Smooth muscle cell (in vitro differentiated cells): Measurements from ENCODE around the gene SRRT. TPM values are rescaled to one million over a fixed set of nuclear protein-coding genes. Genes with fewer than 3 reads are reported as not detected.

Experiments
- DNase-seq: peaks from one replicate; lab custom pipeline; 2025; ENCODE audit not compliant: unreplicated experiment; lab: John Stamatoyannopoulos, UW
- H2AFZ ChIP-seq: fragments of 200-600 bp; sonication (generic); 2 replicates; pipeline ENCODE4 v1.6.0; 2016; ENCODE audit warnings: antibody characterized with exemption, low read depth, mild to moderate bottlenecking
- H3F3A ChIP-seq: fragments of 200-600 bp; sonication (generic); 2 replicates; pipeline ENCODE4 v1.6.0; 2017; ENCODE audit warnings: antibody characterized with exemption, low read depth
- H3K27ac ChIP-seq: fragments of 200-600 bp; sonication (generic); 2 replicates; pipeline ENCODE4 v1.5.1; 2016; ENCODE audit warnings: low read depth, mild to moderate bottlenecking
- H3K27me3 ChIP-seq: fragments of 200-600 bp; sonication (generic); 2 replicates; pipeline ENCODE4 v1.6.1; 2016; ENCODE audit warnings: low read depth, mild to moderate bottlenecking
- H3K36me3 ChIP-seq: fragments of 200-600 bp; sonication (generic); 2 replicates; pipeline ENCODE4 v1.5.1; 2016; ENCODE audit warnings: low read depth
- H3K4me1 ChIP-seq: fragments of 200-600 bp; sonication (generic); 2 replicates; pipeline ENCODE4 v1.5.1; 2016; ENCODE audit warnings: low read depth
- H3K4me2 ChIP-seq: fragments of 200-600 bp; sonication (generic); 2 replicates; pipeline ENCODE4 v1.6.0; 2016; ENCODE audit warnings: mild to moderate bottlenecking
- H3K4me3 ChIP-seq: fragments of 200-600 bp; sonication (generic); 2 replicates; pipeline ENCODE4 v1.5.1; 2016; ENCODE audit warnings: mild to moderate bottlenecking
- H3K79me2 ChIP-seq: fragments of 200-600 bp; sonication (generic); 2 replicates; pipeline ENCODE4 v1.6.0; 2016; ENCODE audit warnings: low read depth, mild to moderate bottlenecking
- H3K9ac ChIP-seq: fragments of 200-600 bp; sonication (generic); 2 replicates; pipeline ENCODE4 v1.6.0; 2016; ENCODE audit warnings: low read depth
- H3K9me3 ChIP-seq: fragments of 200-600 bp; sonication (generic); replicated peaks from 2 replicates; pipeline ENCODE4 v1.5.1; 2016; ENCODE audit warnings: low read depth
- H4K20me1 ChIP-seq: fragments of 200-600 bp; sonication (generic); 2 replicates; pipeline ENCODE4 v1.6.0; 2016; ENCODE audit warnings: low read depth
- WGBS: methylation state at CpG from one replicate; pipeline ENCODE4 v1.1.7; 2016; ENCODE audit warnings: low lambda C conversion rate; 5-methylcytosine and 5-hydroxymethylcytosine counted together
- polyA plus RNA-seq: library from polyadenylated mRNA; unstranded; fragments of >200 nt; fragmentation: Nextera tagmentation; extraction: Ambion mirVana; gene quantifications from 2 replicates; pipeline ENCODE4 v1.2.1, GENCODE V29; 2016
- total RNA-seq: library from RNA; depleted of rRNA; stranded (reverse); fragments of >200 nt; gene quantifications from 2 replicates; pipeline ENCODE4 v1.2.3, GENCODE V29; 2014
- TF ChIP-seq, protein P1 (sequence below): fragments of 200-600 bp; sonication (generic); IDR thresholded peaks from 2 replicates; pipeline ENCODE4 v1.5.1; 2017; ENCODE audit warnings: borderline replicate concordance, mild to moderate bottlenecking, antibody characterized with exemption; ENCODE audit not compliant: insufficient read depth, poor library complexity, severe bottlenecking

SRRT gene
- total and polyA plus RNA-seq, 2 experiments from 2014 or later = 32.1 to 63.6 TPM

DNA sequence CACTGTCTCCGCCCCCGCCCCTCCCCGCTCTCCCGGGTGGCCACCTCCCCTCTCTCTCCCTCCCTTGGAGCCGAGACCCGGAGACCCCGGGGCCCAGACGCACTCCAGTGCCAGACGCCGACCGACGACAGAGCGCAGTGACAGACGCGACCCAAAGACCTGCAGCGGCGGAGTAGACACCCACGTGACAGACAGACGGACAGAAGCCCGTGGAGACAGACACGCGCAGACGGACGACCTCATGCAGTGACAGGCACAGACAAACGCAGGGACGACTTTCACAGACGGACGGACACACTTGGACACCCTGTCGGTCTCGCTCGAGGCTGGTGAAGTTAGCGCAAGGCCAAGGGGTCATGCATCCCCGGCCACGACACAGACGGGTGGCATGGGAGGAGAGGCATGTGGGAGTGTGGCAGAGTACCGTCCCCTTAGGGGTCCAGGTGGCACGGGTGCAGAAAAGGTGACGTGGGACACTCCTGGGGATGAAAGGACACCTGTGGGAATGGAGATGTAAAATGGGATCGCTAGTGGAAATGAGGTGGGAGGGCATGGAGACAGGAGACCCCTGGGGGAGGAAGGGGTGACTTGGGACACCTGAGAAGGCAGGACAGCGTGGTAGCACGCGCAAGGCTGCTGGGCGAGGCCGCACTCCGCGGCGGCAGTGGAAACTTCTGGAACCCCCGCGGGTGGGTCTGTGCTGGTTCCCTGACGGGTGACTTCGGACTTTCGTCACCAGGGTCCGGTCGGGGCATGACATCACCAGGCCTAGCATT lies 21.2 kb downstream of the SRRT start:
- Histone ChIP-seq H3K27me3 (peaks cover 26% of the 10 kb centered on the region), H2AFZ (no peak overlapping the region), H3K79me2 (no peaks in the 10 kb centered on the region), H3K9me3 (no peaks in the 10 kb centered on the region), H3K9ac (no peak overlapping the region), H3F3A (no peaks in the 10 kb centered on the region), H3K4me1 (peaks cover 24% of the 10 kb centered on the region), H3K27ac (no peak overlapping the region), H3K4me3 (peak overlapping the region; percentile 72), H3K4me2 (peak overlapping the region; percentile 100), H3K36me3 (no peaks in the 10 kb centered on the region), H4K20me1 (no peaks in the 10 kb centered on the region)
- TF ChIP-seq, protein P1, sequence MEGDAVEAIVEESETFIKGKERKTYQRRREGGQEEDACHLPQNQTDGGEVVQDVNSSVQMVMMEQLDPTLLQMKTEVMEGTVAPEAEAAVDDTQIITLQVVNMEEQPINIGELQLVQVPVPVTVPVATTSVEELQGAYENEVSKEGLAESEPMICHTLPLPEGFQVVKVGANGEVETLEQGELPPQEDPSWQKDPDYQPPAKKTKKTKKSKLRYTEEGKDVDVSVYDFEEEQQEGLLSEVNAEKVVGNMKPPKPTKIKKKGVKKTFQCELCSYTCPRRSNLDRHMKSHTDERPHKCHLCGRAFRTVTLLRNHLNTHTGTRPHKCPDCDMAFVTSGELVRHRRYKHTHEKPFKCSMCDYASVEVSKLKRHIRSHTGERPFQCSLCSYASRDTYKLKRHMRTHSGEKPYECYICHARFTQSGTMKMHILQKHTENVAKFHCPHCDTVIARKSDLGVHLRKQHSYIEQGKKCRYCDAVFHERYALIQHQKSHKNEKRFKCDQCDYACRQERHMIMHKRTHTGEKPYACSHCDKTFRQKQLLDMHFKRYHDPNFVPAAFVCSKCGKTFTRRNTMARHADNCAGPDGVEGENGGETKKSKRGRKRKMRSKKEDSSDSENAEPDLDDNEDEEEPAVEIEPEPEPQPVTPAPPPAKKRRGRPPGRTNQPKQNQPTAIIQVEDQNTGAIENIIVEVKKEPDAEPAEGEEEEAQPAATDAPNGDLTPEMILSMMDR = no peak
- WGBS = 7% methylated on average over 39 of the region's 54 CpGs
- peak; percentile 7 for DNase-seq

DNA sequence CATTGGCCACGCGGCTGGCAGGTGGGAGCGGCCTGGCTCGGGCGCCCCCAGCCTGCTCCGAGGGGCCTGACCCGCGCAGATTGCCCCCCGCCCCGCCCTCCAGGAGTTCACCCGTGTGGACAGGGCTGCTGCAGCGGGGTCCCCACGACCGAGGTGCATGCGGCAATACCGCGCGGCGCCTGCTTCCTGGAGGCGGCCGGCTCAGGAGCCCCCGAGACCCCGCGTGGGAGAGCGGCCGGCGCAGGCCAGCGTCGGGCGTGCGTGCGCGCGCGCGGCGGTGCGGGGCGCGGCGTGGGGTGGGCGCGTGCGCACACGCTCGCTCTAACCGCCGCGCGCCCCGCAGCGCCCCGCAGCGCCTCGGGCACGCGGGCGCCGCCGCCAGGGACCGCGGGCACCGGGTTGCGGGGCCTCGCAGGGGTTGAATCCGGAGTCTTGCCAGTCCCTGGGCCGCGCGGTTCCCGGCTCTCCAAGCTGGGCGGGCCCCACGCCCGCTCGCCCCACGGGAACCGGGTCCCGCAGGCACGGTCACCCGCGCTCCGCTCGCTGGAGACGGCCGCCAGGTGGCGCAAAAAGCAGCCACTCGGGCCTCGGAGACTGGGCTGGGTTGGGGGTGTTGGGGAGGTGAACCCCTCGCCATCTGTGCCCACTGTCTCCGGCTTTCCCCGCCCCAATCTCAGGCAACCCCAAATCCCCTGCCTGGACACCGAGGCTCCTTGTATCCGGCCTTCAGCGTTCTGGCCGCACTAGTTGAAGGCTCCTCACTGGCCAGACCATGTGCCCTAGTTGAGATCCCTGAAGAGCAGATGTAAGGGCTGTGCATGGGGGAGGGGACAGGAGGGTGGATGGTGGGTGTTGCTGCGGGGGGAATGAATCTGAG lies 22.1 kb downstream of the SRRT start:
- H2AFZ ChIP-seq = no peak overlapping the region

DNA sequence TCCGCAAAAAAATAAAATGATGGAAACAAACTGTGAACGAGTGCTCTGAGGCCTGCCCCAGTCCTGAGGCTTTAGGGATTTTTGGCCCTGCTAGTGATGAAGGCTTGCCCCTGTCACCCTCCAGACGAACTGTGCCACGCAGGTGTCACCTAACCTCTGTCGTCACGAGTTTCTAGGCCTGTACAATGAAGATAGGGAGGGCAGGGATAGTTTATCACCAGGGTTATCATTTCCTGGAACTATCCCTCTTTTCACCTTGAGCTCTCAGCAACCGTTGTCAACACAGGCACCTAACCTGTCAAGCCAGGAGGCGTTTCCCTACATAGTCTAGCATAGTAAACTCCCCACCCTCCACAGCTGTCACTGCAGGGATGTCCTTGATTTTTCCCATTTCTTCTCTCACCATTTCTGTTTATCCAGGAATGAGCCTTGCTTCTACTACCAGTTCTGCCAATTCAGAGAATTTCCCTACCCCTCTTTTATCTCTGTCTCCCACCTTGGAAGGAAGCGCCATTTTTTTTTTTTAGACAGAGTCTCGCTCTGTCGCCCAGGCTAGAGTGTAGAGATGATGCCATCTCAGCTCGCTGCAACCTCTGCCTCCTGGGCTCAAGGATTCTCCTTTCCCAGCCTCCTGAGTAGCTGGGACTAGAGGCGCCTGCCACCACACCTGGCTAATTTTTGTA lies 23.0 kb downstream of the SRRT start:
- no peaks in the 10 kb centered on the region for H4K20me1 ChIP-seq
- H3K4me3 ChIP-seq = no peak overlapping the region
- no peaks in the 10 kb centered on the region for H3K79me2 ChIP-seq
- H2AFZ ChIP-seq = no peak overlapping the region
- H3K27me3 ChIP-seq = peaks cover 26% of the 10 kb centered on the region
- TF ChIP-seq, protein P1 = no peak
- DNase-seq = no peak
- peaks cover 18% of the 10 kb centered on the region for H3K4me1 ChIP-seq
- H3K27ac ChIP-seq = no peak overlapping the region
- no peaks in the 10 kb centered on the region for H3K9me3 ChIP-seq
- no peaks in the 10 kb centered on the region for H3K36me3 ChIP-seq
- 82% methylated on average over 13 of the region's 13 CpGs for WGBS
- no peaks in the 10 kb centered on the region for H3F3A ChIP-seq
- no peak overlapping the region for H3K9ac ChIP-seq
- H3K4me2 ChIP-seq = no peak overlapping the region

More for the DNA sequence above, 22.1 kb downstream of the SRRT start:
- Histone ChIP-seq H4K20me1 (no peaks in the 10 kb centered on the region), H3K4me3 (peak overlapping the region; percentile 34), H3F3A (no peaks in the 10 kb centered on the region), H3K4me1 (peaks cover 18% of the 10 kb centered on the region), H3K27ac (no peak overlapping the region), H3K79me2 (no peaks in the 10 kb centered on the region), H3K9me3 (no peaks in the 10 kb centered on the region), H3K36me3 (no peaks in the 10 kb centered on the region), H3K4me2 (peak overlapping the region; percentile 100), H3K9ac (no peak overlapping the region), H3K27me3 (peaks cover 26% of the 10 kb centered on the region)
- TF ChIP-seq, protein P1 = peak; percentile 87
- 2% methylated on average over 72 of the region's 95 CpGs for WGBS
- DNase-seq = peak; percentile 21
